HepG2 (cell line): Measurements from ENCODE around the gene IER5L. TPM values are rescaled to one million over a fixed set of nuclear protein-coding genes. Genes with fewer than 3 reads are reported as not detected.

Source experiments
- ATAC-seq: fragments of 200-7000 bp; cut with Tn5 transposase; 3 replicates; pipeline ENCODE4 v1.9.1; 2020; ENCODE audit warnings: mild to moderate bottlenecking, moderate library complexity
- BruUV-seq: library from RNA; stranded (reverse); fragments of 400-500 nt; replicated peaks from 2 replicates; lab custom pipeline; 2021; lab: Mats Ljungman, UMichigan
- CTCF ChIA-PET: fragments of 300-600 bp; formaldehyde crosslinking; extraction: SDS; loops from one replicate; lab custom pipeline; 2021; ENCODE audit warnings: low total read pairs, inconsistent platforms, low intra/inter-chr PET ratio; lab: Yijun Ruan, JAX
- POLR2A ChIA-PET: fragments of 350-600 bp; sonication (Branson Sonifier 250); formaldehyde crosslinking; loops from one replicate; lab custom pipeline; 2020; ENCODE audit warnings: antibody characterized with exemption, inconsistent platforms; lab: Yijun Ruan, JAX
- DNase-seq: peaks from one replicate; pipeline ENCODE4 v3.0.0-alpha.2; 2015; ENCODE audit warnings: low spot score
- FAIRE-seq: peaks from 3 replicates; lab custom pipeline; 2011; peaks lifted over from hg19 to GRCh38; lab: Jason Lieb, UNC
- H2AFZ ChIP-seq: one replicate; pipeline ENCODE4 v1.6.1; 2011; ENCODE audit warnings: low read length, inconsistent platforms
- H3K27ac ChIP-seq: fragments of 300-600 bp; 3 replicates; pipeline ENCODE4 v1.8.0; 2011; ENCODE audit warnings: mixed run types, mild to moderate bottlenecking, mixed read lengths, low read length, inconsistent platforms; ENCODE audit not compliant: insufficient read depth; ENCODE audit errors: extremely low read length
- H3K27me3 ChIP-seq, 2 experiments: fragments of 200-600 bp in 1 of 2; 2 replicates in 1 of 2; 3 replicates in 1 of 2; pipeline versions ENCODE4 v1.6.0 to v1.8.0; 2011; ENCODE audit warnings: low read length in 2 of 2, mild to moderate bottlenecking in 2 of 2, moderate library complexity in 2 of 2, inconsistent platforms in 1 of 2; ENCODE audit not compliant: insufficient read depth in 2 of 2, control insufficient read depth in 1 of 2
- H3K36me3 ChIP-seq, 2 experiments: fragments of 200-600 bp in 1 of 2; replicated peaks in 1 of 2; 2 replicates in 1 of 2; 3 replicates in 1 of 2; pipeline versions ENCODE4 v1.5.1 to v1.8.0; 2011; ENCODE audit warnings: low read length in 2 of 2, inconsistent platforms in 1 of 2; ENCODE audit not compliant: insufficient read depth in 2 of 2, control insufficient read depth in 1 of 2
- H3K4me1 ChIP-seq: 2 replicates; pipeline ENCODE4 v1.5.1; 2012; ENCODE audit warnings: low read length, inconsistent platforms; ENCODE audit not compliant: insufficient read depth
- H3K4me2 ChIP-seq: 2 replicates; pipeline ENCODE4 v1.6.0; 2011; ENCODE audit warnings: low read depth, low read length, inconsistent platforms
- H3K4me3 ChIP-seq, 3 experiments: fragments of 200-600 bp in 1 of 3; sonication (generic), shearing (Covaris generic) in 1 of 3; replicated peaks in 1 of 3; 2 replicates each; pipeline ENCODE4 v1.5.1; 2011 to 2016; ENCODE audit warnings: low read length in 3 of 3, inconsistent platforms in 2 of 3, low read depth in 2 of 3, mild to moderate bottlenecking in 2 of 3, control low read depth in 1 of 3, mixed read lengths in 1 of 3; ENCODE audit not compliant: insufficient read depth in 1 of 3
- H3K79me2 ChIP-seq: one replicate; pipeline ENCODE4 v1.6.1; 2011; ENCODE audit warnings: low read length, inconsistent platforms; ENCODE audit not compliant: insufficient read depth
- H3K9ac ChIP-seq: 2 replicates; pipeline ENCODE4 v1.6.0; 2011; ENCODE audit warnings: mild to moderate bottlenecking, low read depth, low read length, inconsistent platforms; ENCODE audit not compliant: insufficient read depth
- H3K9me3 ChIP-seq: 2 replicates; pipeline ENCODE4 v1.5.1; 2012; ENCODE audit warnings: mild to moderate bottlenecking, low read length
- H4K20me1 ChIP-seq: 2 replicates; pipeline ENCODE4 v1.6.0; 2011; ENCODE audit warnings: inconsistent platforms, mild to moderate bottlenecking, low read length, moderate library complexity; ENCODE audit not compliant: insufficient read depth
- ARNT2 ChIP-seq: sonication (generic); formaldehyde crosslinking; IDR thresholded peaks from 2 replicates; pipeline ENCODE4 v1.8.0; 2022; ENCODE audit warnings: mild to moderate bottlenecking, low read depth, missing genetic modification reagents, moderate library complexity
- CSRNP1 ChIP-seq: sonication (generic); formaldehyde crosslinking; IDR thresholded peaks from 2 replicates; pipeline ENCODE4 v1.8.1; 2023; ENCODE audit warnings: mild to moderate bottlenecking, missing genetic modification reagents
- ERF ChIP-seq: IDR thresholded peaks from 2 replicates; pipeline ENCODE4 v1.6.1; 2018; ENCODE audit warnings: missing biosample characterization, missing genetic modification reagents
- KDM1A ChIP-seq: IDR thresholded peaks from 2 replicates; pipeline ENCODE4 v1.6.1; 2016; ENCODE audit warnings: missing compliant biosample characterization
- NR2C2 ChIP-seq: sonication (generic); formaldehyde crosslinking; IDR thresholded peaks from 2 replicates; pipeline ENCODE4 v1.4.0; 2020; ENCODE audit warnings: missing genetic modification reagents, mild to moderate bottlenecking, moderate library complexity, borderline replicate concordance
- PRMT3 ChIP-seq: sonication (generic); formaldehyde crosslinking; IDR thresholded peaks from 2 replicates; pipeline ENCODE4 v1.8.1; 2022; ENCODE audit warnings: low read depth, mild to moderate bottlenecking, moderate library complexity, missing genetic modification reagents, borderline replicate concordance
- RNF2 ChIP-seq: fragments of 450-650 bp; conservative IDR thresholded peaks from 2 replicates; pipeline ENCODE4 v1.6.1; 2016; ENCODE audit warnings: low read depth
- TFAP4 ChIP-seq: sonication (generic); IDR thresholded peaks from 2 replicates; pipeline ENCODE4 v1.6.1; 2016; ENCODE audit warnings: low read depth, borderline replicate concordance
- THYN1 ChIP-seq: sonication (generic); formaldehyde crosslinking; IDR thresholded peaks from 2 replicates; pipeline ENCODE4 v1.8.1; 2023; ENCODE audit warnings: low read depth, mild to moderate bottlenecking, moderate library complexity, missing genetic modification reagents, borderline replicate concordance
- WGBS: methylation state at CpG from one replicate; pipeline ENCODE4 v1.1.6; 2017; ENCODE audit warnings: low lambda C conversion rate; 5-methylcytosine and 5-hydroxymethylcytosine counted together
- in situ Hi-C: cut with HindIII; loops from 2 replicates; pipeline ENCODE4 v1.10.0; 2017; ENCODE audit warnings: low pct_unique_long_range_greater_than_20kb; ENCODE audit not compliant: extremely low pct_ligation_motif_present
- intact Hi-C: fragments of 100-400 bp; cut with micrococcal nuclease; formaldehyde crosslinking; loops from one replicate; pipeline ENCODE4 v1.10.0; 2022; ENCODE audit not compliant: unreplicated experiment
- polyA plus RNA-seq, 8 experiments: library from polyadenylated mRNA; depleted of rRNA in 3 of 8; stranded (reverse) in 7 of 8; unstranded in 1 of 8; fragments of >200 nt; fragmentation: Illumina TruSeq in 4 of 8; extraction: Trizol in 4 of 8; gene quantifications; 2 replicates each; pipeline versions ENCODE4 v1.2.1 to v1.2.3, GENCODE V29; 2011 to 2016; ENCODE audit warnings: low read depth in 4 of 8, missing spikeins in 1 of 8, mixed read lengths in 1 of 8; ENCODE audit not compliant: insufficient read depth in 1 of 8
- total RNA-seq, 5 experiments: library from RNA; depleted of rRNA; stranded (reverse); fragments of >200 nt; fragmentation: Illumina TruSeq; extraction: Trizol; gene quantifications; 2 replicates each; pipeline ENCODE4 v1.2.3, GENCODE V29; 2016; ENCODE audit warnings: low read depth in 1 of 5

IER5L gene
- total and polyA plus RNA-seq, 2 of the 13 experiments (the other 11 are each of a cell fraction or from before 2014, with no cell fraction given), result 1.8 to 3.3 TPM

- no TSS peak for BruUV-seq
- CTCF ChIA-PET, result no interaction called here
- H2AFZ ChIP-seq, result no peak overlapping the region
- no peaks in the 10 kb centered on the region for H3K4me1 ChIP-seq
- 36% methylated on average over 4 of the region's 9 CpGs for WGBS
- no peak overlapping the region for H3K9ac ChIP-seq
- in situ Hi-C loops, result no loop called here
- no peaks in the 10 kb centered on the region for H3K79me2 ChIP-seq
- ATAC-seq, result no peak
- H3K9me3 ChIP-seq, result no peaks in the 10 kb centered on the region
- peaks cover 4 to 29% of the 10 kb centered on the region in 2 experiments; a peak in 4 of 5 replicates for H3K27me3 ChIP-seq
- no peak overlapping the region for H3K27ac ChIP-seq
- POLR2A ChIA-PET, result no interaction called here
- no peak for DNase-seq
- no peak overlapping the region for H3K4me3 ChIP-seq
- no peaks in the 10 kb centered on the region for H3K36me3 ChIP-seq
- H3K4me2 ChIP-seq, result no peak overlapping the region
- TF ChIP-seq RNF2, result no peak
- TF ChIP-seq CSRNP1 (CRISPR knock-in tag), result no peak
- no peak for TF ChIP-seq ARNT2 (CRISPR knock-in tag)
- TF ChIP-seq ERF (CRISPR knock-in tag), result no peak
- no peak for TF ChIP-seq KDM1A (CRISPR knock-in tag)
- TF ChIP-seq TFAP4, result no peak
- no peak for TF ChIP-seq NR2C2 (CRISPR knock-in tag)
- TF ChIP-seq PRMT3, result no peak
- no peak for TF ChIP-seq THYN1 (CRISPR knock-in tag)
- no peak for FAIRE-seq
- intact Hi-C loops, result no loop called here
- H4K20me1 ChIP-seq, result no peaks in the 10 kb centered on the region
These were observed 23.2 kb upstream of the IER5L start for GRCh38 chr9:129201289-129201688.
